EL (cell line): ENCODE results near the gene RPAP2.
A peak's percentile ranks its signal among the peaks of the same experiment; 100 is the strongest.

Experiments
- DNase-seq: peaks from one replicate; pipeline ENCODE4 v3.0.0-alpha.2; 2016

Gene RPAP2

DNA sequence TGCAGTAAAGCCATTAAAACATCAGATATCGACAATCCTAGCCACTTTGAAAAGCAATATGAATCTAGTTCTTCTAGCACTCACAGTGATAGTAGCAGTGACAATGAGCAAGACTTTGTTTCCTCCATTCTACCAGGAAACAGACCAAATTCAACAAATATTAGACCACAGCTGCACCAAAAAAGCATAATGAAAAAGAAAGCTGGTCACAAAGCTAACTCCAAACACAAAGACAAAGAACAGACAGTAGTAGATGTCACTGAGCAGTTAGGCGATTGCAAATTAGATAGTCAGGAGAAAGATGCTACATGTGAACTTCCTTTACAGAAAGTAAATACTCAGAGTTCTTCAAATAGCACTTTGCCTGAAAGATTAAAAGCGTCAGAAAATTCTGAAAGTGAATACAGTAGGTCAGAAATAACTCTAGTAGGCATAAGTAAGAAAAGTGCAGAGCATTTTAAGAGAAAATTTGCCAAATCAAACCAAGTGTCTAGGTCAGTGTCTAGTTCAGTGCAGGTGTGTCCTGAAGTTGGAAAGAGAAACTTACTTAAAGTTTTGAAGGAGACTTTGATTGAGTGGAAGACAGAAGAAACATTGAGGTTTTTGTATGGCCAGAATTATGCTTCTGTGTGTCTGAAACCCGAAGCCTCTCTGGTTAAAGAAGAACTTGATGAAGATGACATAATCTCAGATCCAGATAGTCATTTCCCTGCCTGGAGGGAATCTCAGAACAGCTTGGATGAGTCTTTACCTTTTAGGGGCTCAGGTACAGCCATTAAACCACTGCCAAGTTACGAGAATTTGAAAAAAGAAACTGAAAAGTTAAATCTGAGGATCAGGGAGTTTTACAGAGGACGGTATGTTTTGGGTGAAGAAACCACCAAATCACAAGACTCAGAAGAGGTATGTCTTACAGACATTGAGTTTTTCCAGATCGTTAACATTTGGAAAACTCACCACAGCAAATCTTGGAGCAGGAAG is 24.9 kb downstream of the RPAP2 start:
- DNase-seq, result no peak

DNA sequence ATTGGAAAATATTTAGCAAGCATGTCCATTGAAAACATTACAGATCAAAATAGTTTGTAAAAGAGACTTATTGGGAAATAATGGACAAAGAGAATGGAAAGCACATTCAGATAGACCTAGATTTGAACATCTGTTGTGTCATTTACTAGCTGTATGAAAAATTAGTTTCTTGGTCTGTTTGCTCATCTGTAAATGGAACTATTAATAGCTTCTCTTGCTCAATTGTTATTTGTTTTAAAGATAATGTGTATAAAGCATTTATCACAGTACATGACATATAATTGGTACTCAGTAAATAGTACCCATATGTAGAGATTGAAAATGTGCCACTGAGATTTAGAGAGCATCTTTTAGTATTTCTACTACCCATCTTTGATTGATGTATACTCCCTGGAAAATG is 25.9 kb downstream of the RPAP2 start:
- DNase-seq, result no peak

DNA sequence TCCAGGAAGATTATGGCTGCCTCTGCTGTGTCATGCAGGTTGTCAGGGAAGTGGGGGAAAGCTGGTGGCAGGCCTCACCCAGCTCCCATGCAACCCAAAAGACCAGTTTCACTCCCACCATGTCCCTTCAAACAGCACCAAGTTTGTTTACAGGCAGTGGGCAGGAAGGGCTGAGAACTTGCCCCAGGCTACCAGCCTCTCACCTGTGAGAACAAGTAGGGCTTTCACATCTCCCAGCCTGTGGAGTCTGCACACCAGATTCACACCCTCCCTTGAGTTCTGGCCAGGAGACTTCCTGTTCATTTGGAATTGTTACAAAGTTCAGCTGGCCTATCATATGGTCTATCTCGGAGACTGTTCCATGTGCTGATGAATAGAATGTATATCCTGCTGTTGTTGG is 27.8 kb downstream of the RPAP2 start:
- DNase-seq, result no peak

DNA sequence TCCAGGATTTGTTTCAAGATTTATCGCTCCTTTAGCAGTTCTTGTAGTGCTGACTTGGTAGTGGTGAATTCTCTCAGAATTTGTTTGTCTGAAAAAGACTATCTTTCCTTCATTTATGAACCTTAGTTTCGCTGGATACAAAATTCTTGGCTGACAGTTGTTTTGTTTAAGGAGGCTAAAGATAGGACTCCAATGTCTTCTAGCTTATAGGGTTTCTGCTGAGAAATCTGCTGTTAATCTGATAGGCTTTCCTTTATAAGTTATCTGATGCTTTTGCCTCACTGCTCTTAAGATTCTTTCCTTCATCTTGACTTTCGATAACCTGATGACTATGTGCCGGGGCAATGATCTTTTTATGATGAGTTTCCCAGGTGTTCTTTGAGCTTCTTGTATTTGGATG is 28.9 kb downstream of the RPAP2 start:
- no peak for DNase-seq

DNA sequence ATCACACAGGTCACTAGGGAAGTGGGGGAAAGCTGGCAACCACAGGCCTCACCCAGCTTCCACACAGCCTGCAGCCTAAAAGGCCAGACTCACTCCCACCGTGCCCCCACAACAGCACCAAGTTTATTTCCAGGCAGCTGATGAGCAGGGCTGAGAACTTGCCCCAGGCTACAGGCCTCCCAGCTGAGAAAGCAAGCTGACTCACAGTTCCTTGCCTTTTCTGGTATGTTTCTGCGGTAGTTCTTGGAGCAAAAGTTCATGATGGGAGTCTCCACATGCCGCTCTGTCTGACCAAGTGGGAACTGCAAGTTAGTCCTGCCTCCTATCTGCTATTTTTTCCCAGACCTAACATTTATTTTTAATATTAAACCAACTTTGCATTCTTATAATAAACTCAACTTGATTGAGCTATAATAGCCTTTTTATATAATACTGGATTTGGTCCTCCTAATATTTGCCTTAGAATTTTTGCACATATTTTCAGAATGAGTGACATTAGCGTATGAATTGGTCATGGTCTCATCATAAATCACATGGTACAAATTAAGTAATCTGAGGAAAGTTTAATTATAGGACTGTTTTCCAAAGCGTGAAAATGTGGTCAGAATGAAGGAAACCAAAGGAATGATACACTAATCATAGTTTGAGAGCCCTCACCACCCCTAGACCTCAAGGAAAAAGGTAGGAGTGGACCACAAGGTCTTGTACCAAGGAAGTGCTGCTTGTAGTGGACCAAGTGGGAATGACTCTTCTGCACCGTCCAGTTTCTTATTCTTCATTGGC is 30.7 kb downstream of the RPAP2 start:
- peak; percentile 97 for DNase-seq

DNA sequence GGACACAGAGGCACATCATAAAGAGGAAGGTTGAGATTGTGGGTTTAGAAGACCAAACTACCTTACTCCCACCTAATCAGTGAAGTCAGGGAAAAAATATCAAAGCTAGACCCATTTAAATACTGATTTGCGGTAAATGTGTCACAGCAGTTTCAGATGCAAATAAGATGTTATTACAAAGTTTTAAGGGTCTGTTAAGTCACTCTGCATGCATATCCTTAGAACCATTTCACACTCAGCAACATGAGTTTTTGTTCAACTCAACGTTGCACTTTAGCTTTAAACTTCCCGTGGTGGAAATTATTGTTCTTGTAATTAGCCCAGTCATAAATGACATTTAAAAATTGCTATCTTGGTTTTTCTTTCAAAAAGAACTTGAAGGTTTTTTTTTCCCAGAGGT is 34.8 kb downstream of the RPAP2 start:
- DNase-seq, result no peak

DNA sequence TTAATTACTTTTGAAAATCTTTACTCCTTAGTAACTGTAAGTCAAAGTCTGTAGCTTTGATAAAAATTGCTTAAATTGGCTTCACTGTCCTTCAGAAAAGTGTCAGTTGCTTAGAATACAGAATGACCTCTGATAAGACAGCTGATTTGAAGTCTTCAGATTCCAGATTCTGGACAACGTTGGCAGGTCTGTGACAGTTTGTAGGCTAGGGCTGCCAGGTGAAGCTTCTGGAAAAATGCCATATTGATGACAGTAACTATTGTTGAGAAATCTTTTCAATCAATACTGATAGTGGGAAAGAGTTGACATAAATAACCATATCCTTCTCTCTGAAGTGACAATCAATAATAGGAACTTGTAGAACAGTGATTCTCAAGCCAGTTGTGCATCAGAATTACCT is 41.3 kb downstream of the RPAP2 start:
- no peak for DNase-seq

DNA sequence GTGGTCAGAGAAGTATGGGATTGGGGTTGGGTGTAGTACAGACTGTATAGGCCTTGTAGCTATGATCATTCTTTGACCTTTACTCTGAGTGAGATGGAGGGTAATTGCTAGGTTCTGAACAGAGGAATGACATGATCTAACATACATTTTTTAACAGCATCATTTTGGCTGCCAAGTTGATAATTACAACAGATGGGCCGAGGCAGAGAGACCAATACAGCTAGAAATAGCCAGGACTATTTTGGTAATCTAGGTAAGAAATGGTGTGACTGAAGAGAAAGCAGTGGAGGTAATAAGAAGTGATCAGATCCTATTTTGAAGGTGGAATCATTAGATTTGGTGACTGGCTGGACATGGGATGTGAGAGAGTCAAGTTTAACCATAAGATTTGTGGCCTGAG is 43.5 kb downstream of the RPAP2 start:
- DNase-seq, result no peak

DNA sequence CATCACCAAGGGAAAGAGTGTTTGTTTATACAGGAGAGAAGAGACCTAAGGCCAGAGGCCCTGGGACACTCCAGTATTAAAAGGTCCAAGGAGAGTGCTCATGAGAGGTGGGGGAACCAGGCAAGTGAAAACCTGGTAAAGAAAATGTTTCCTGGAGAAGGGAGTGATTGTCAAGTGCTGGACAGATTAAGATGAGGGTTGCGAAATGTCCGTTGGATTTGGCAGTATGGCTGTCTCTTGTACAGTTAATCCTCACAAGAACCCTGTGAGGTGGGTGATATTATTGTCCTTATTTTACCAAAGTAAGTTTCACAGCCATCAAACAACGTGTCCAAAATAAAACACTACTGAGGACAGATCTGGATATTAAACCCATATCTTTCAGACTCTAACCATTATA is 44.2 kb downstream of the RPAP2 start:
- no peak for DNase-seq

DNA sequence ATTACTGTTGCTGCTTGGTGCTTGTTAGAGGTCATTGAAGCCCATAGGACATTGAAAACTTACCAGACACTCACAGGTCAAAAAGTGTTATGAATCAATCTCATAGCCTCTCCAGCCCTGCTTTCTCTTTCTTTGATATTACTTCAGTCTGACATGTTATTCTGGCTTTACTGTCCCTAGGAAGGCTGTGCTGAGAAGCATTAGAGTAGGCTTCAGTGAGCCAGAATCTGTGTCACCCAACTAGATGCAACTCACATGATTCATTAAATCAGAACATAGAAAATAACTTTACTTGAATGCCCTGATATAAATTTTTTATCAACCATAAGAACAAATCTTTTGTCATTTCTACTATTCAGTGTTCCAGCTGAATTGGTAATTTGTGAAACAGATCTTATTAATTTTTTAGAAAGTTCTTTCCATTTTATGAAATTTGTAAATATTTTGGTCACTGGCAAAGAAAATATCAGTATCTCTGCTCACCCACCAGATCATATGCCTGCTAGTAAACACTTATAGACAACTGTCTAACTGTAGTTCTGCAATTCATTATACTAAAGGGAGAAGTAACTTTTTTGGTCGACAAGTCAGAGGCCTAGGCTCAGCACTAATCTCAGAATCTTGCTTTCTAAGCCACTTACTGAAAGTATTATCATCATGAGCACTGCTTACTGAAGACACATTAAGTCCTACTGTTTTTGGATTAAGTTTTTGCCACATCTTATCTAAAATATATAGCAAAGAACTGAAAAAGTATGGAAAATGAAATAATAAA is 48.2 kb downstream of the RPAP2 start:
- no peak for DNase-seq

DNA sequence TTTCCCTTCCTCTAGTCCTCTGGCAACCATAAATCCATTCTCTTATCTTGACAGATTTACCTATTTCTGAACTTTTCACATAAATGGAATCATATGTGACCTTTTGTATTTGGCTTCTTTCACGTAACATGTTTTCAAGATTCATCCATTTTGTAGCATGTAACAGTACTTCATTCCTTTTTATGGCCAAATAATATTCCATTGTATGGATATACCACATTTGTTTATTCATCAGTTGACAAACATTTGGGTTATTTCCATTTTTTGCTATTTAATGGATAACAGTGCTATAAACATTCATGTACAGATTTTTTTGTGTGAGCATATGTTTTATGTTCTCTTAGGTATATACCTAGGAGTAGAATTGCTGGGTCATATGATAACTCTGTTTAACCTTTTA is 54.0 kb downstream of the RPAP2 start:
- DNase-seq, result no peak

DNA sequence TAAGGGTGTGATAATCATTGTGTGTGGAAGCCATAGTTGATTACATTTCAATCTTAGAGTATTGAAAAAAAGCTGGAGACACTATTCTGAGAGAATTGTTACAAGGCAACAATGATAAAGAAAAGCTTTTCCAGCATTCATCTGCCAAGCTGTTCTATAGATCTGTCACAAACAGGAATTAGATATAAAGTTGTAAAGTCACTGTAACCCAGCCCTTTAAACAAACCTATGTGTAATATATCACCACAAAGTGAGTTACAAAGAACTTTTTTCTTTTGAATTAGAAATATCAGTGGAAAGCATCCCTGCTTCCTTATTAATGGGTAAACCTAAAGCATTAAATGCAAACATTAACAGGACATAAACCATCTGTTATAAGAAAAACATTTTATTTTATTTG is 55.4 kb downstream of the RPAP2 start:
- DNase-seq, result no peak

DNA sequence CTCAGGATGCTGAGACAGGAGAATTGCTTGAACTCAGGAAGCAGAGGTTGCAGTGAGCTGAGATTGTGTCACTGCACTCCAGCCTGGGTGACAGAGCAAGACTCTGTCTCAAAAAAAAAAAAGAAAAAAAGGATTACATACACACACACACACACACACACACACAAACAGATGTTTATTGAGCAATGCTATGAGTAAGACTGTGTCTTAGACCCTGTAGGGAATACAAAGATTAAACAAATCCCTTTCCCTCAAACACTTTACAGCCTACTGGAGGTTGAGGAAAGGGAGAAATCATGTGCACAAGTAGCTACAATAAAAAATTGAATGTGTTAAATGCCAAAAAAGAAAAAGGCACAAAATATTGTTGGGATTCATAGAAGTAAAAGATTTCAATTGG is 58.1 kb downstream of the RPAP2 start:
- peak; percentile 48 for DNase-seq

DNA sequence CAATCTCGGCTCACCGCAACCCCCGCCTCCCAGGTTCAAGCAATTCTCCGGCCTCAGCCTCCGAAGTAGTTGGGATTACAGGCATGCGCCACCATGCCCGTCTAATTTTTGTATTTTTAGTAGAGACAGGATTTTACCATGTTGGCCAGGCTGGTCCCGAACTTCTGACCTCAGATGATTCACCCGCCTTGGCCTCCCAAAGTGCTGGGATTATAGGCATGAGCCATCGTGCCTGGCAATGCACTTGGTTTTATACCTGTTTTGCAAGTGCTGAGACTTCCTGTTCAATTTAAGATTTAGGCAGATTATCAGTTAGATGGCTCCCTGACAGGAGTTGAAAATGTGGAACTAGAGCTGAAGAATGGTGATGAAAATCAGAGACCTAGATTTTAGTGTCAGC is 60.5 kb downstream of the RPAP2 start:
- DNase-seq, result peak; percentile 29

DNA sequence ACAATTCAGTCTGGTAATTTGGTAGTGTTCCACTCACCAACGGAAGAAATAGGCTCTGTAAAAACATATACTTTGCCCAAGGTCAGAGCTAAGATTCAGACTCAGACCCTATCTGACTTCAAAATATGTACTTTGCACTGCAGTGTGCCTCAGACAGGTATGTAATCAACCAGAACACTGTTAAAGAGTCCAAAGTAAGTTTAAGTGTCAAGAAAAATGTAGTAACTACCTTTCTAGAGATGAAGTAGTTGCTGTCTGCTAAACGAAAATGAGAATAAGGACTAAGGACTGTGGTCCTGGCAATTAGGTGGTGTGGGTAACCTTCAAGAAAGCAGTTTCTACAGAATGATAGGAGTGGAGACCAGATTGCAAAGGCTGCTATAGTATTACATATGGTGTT is 61.1 kb downstream of the RPAP2 start:
- DNase-seq, result no peak

DNA sequence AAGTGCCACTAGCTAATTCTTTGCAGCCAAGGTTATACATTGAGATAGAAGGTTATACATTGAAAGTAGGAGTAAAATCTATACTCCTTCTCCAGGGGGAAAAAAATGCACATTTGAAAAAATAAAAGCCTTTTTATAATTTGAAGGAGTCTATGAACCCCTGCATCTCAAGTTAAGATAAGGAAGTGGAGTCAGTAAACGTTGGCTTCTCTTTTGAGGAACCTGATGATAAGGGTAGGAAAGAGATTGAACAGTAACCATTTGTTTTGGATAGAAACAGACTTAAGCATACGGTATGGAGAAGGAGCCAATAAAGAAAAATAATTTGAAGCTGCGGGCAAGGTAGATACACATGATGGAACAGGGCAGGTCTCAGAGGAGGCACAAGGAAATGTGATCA is 64.1 kb downstream of the RPAP2 start:
- no peak for DNase-seq

DNA sequence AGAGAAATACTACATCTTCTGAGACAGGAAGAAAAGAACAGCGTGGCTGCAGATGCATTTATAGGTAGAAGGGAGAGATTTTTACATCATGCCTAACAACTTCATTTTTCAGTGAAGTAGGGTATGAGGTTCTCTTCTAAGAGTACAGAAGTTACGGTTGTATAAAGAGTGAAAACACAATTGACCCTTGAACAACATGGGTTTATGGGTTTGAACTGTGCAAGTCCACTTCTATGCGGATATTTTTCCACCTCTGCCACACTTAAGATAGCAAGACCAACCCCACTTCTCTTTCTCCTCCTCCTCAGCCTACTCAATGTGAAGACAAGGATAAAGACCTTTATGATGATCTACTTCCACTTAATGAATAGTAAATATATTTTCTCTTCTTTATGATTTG is 64.5 kb downstream of the RPAP2 start:
- DNase-seq, result no peak

DNA sequence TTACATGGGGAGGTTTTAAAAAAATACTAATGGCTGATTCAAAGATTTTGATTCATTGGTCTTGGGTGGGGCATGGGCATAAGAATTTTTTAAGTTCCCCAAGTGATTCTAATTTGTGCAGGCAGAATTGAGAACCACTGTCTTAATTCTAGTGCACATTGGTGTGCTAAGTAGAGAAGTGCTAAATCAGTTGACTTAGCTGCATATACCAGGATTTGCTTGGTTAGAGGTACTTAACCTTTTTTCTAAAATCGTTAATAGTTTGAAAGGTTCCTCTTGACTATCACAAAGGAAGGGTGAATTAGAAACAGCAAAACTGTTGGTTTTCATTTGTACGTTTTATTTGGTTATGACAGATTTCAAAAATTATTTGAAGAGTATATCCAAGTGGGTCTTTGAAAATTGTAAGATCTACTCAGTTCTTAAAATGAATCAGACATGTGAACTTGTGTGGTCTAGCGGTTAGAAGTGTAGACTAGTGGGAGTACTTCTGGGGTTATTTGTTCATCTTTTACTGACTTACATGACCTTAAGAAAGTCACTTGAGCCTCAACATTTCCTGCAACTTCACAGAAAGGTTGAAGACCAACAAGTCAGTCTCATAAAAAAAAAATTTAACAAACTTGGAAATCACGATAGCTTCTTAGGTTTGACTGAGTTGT is 66.7 kb downstream of the RPAP2 start:
- no peak for DNase-seq

DNA sequence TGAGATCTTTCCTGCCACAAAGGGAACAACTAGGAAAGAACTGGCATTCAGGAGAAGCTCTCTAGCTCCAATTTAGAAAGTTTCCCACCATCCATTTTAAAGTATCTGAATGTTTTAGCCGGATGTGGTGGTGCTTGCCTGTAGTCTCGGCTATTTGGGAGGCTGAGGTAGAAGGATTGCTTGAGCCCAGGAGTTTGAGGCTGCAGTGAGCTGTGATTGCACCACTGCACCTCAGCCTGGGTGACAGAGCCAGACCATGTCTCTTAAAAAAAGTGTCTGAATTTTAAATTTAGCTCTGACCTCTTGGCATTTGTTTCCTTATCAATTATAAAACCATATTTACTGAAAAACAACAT is 67.2 kb downstream of the RPAP2 start:
- no peak for DNase-seq

DNA sequence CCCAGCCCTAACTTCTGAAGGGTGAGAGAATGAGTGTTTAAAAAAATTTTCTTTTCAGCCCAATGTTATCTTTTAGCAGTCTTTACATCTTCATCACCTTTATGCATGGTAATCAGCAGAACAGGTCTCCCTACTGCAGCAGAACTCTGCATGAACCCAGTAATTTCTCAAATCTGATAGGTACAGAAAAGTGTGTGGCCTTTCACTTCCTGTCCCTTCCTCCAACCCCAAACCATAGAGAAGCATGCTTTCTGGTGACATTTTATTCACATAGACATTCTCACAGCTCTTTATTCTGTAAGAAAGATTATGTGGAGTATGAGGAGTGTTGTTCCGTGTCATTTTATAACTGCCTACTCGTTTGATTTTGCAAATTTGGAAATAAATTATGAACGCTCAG is 68.6 kb downstream of the RPAP2 start:
- no peak for DNase-seq

DNA sequence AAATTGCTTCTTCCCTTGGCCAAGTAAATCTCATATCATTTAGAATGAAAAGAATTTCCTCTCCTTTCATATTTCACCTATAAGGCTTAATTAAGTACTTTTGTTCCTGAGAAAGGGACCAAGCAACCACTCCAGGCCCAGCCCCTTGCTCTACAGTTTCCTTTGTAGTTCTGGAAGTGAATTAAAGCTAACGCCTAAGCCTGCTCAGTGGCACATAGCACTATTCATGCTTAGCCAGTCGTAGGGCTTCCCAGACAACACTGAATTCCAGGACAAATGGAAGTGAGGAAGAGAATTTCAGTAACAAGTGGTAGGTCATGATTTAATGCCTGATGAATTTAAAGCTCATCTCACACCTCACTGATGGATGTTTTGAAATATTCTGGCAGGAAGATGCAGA is 73.3 kb downstream of the RPAP2 start:
- DNase-seq, result no peak

DNA sequence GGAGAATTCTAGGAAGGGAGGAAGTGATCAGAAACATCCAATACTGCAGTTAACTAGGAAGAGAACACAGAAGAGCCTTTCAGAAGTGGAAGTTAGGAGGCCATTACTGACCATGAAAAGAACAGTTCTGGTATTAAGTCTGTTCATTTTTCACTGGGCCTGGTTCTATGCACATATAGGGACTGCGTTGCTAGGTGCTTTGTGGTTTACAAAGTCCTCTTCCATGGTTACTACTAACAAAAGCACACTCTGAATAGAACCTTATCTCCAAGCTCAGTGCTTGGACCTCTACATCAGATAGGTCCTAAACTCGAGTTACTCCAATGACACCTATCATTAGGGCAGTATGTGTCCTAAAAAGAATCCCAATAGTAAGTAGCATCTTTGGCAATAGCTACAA is 75.4 kb downstream of the RPAP2 start:
- DNase-seq, result no peak

DNA sequence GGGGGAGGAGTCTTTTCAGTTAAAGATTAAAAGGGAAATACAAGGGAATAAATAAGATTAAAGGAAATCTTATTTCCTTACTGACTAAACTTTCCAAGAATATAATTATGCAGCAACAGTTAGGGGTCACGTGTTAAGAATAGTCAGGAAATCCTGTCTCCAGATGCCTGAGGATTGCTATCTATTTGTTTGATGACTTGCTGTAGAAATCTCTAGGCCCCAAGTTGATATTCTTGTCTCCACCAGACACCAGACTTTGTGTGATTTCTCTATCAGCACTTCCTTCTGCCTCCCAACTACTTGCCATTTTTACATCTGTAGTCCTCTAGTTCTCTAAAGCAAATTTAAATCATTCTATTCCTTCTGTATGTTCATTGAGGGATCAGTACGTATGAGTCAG is 77.5 kb downstream of the RPAP2 start:
- no peak for DNase-seq
